ENCODE measurements around the gene RASGRF1. TPM values are rescaled to one million over a fixed set of nuclear protein-coding genes. Genes with fewer than 3 reads are reported as not detected.
"Not testable (repeated sequence)": the region's sequence is repeated elsewhere in the genome, so short reads cannot be mapped to it uniquely, and the experiment has no call there.

Gene RASGRF1
- total and polyA plus RNA-seq, 4 donors = 0.13 to 0.15 TPM; not detected in 2

DNA sequence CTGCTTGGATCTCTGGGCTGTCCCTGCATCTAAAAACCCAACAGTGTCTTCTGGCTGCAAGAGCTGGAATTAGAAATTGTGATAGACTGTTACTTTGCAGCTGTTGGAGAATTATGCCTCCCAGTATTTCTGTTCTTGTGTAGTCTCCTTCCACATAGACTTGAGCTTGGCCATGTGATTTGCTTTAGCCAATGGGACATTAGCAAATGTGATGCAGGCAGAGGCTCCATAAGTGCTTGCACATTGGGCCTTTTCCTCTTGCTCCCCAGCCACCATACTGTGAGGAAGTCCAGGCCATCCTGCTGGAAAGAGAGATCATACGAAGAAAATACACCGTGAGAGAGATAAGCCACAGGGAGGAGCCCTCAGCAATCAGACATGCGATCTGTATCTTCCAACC lies 33.8 kb upstream of the RASGRF1 start:
- WGBS, 2 donors = 45 to 47% methylated on average over 3 of the region's 3 CpGs
- ATAC-seq (ENCODE audit: low FRiP score) = no peak
- DNase-seq = no peak
- Histone ChIP-seq H3K27ac (ENCODE audit: low read depth in 1 of 2, low read length in 2 of 2) (no peak overlapping the region), H3K9me3 (ENCODE audit: control insufficient read depth, low read length) (peaks cover 4% of the 10 kb centered on the region), H3K36me3 (ENCODE audit: control insufficient read depth in 1 of 2, insufficient read depth in 2 of 2, low read length in 1 of 2) (no peaks in the 10 kb centered on the region), H3K4me1 (ENCODE audit: control insufficient read depth in 1 of 2, insufficient read depth in 2 of 2, low read length in 2 of 2) (no peaks in the 10 kb centered on the region), H3K4me3 (ENCODE audit: low read length in 2 of 2) (no peak overlapping the region), H3K27me3 (ENCODE audit: control insufficient read depth in 1 of 2, insufficient read depth in 2 of 2, low read length in 1 of 2) (no peaks in the 10 kb centered on the region)
- intact Hi-C loops (cut with DNase I) = no loop called here

DNA sequence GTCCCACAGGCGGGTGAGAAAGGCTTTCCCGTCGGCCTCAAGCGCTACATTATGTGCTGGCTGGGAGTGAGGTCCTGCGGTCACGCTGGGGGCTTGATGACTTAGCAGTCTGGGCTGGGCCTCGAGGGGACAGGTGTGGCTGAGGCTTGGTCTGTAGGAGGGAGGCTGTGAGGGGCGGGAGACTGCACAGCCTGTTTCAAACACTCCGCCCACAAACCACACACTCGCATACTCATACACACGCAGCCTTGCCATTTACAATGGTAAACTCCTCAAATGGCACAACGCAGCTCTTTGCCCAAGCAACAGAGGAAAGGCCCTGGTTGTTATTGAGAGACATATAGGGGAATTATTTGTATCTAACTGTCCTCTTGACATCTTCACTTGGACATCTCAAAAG lies 32.4 kb upstream of the RASGRF1 start:
- Histone ChIP-seq H3K4me3 (ENCODE audit: low read length in 2 of 2) (no peak overlapping the region), H3K9me3 (ENCODE audit: control insufficient read depth, low read length) (peaks cover 2% of the 10 kb centered on the region), H3K27me3 (ENCODE audit: control insufficient read depth in 1 of 2, insufficient read depth in 2 of 2, low read length in 1 of 2) (no peaks in the 10 kb centered on the region), H3K36me3 (ENCODE audit: control insufficient read depth in 1 of 2, insufficient read depth in 2 of 2, low read length in 1 of 2) (no peaks in the 10 kb centered on the region), H3K27ac (ENCODE audit: low read depth in 1 of 2, low read length in 2 of 2) (no peak overlapping the region), H3K4me1 (ENCODE audit: control insufficient read depth in 1 of 2, insufficient read depth in 2 of 2, low read length in 2 of 2) (no peaks in the 10 kb centered on the region)
- DNase-seq (no peak), ATAC-seq (ENCODE audit: low FRiP score) (no peak)
- intact Hi-C loops (cut with DNase I) = no loop called here
- WGBS, 2 donors = 78 to 83% methylated on average over 12 of the region's 12 CpGs

DNA sequence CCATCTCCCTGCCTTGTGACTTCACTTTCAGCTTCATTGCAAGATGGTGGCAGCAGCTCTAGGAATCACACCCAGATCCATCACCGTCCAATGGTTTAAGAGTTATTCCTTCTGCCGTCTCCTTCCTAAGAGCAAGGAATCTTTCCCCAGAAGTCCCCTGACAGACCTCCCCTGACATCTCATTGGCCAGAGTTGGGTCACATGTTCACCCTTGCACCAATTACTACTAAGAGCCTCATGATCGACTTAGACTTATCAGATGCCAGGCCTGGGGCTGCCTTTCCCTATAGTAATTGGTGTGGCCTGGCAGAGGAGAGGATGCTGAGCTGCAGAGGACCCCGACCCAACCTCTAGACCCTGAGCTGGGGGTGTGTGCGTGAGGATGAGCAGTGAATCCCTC lies 31.8 kb upstream of the RASGRF1 start:
- peaks cover 2% of the 10 kb centered on the region for H3K9me3 ChIP-seq (ENCODE audit: control insufficient read depth, low read length)
- intact Hi-C loops (cut with DNase I) = no loop called here
- no peaks in the 10 kb centered on the region for H3K4me1 ChIP-seq (ENCODE audit: control insufficient read depth in 1 of 2, insufficient read depth in 2 of 2, low read length in 2 of 2)
- no peak for DNase-seq
- WGBS, 2 donors = 82 to 83% methylated on average over 5 of the region's 5 CpGs
- H3K27ac ChIP-seq (ENCODE audit: low read depth in 1 of 2, low read length in 2 of 2) = no peak overlapping the region
- no peaks in the 10 kb centered on the region for H3K27me3 ChIP-seq (ENCODE audit: control insufficient read depth in 1 of 2, insufficient read depth in 2 of 2, low read length in 1 of 2)
- no peak overlapping the region for H3K4me3 ChIP-seq (ENCODE audit: low read length in 2 of 2)
- no peaks in the 10 kb centered on the region for H3K36me3 ChIP-seq (ENCODE audit: control insufficient read depth in 1 of 2, insufficient read depth in 2 of 2, low read length in 1 of 2)
- ATAC-seq (ENCODE audit: low FRiP score) = no peak

DNA sequence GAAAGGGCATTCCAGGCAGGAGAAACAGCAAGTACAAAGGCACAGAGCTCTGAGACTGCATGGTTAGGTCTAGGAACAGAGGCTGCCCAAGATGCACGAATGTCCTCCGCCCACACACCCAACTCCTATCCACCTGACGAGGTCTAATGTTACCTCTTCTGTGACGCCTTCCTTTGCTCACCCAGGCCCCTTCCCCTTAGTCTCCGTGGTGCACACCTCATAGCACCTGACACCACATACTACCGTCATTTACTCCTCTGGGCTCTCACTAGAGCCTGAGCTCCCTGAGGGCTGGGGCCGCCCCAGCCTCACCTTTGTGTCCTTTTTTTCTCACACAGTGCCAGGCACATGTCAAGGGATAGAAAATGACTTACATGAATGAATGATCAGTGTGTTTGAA lies 31.0 kb upstream of the RASGRF1 start:
- ATAC-seq (ENCODE audit: low FRiP score) (no peak), DNase-seq (no peak)
- H3K27me3 ChIP-seq (ENCODE audit: control insufficient read depth in 1 of 2, insufficient read depth in 2 of 2, low read length in 1 of 2) = no peaks in the 10 kb centered on the region
- H3K4me1 ChIP-seq (ENCODE audit: control insufficient read depth in 1 of 2, insufficient read depth in 2 of 2, low read length in 2 of 2) = no peaks in the 10 kb centered on the region
- WGBS, 2 donors = 83 to 84% methylated on average over 7 of the region's 7 CpGs
- no peaks in the 10 kb centered on the region for H3K36me3 ChIP-seq (ENCODE audit: control insufficient read depth in 1 of 2, insufficient read depth in 2 of 2, low read length in 1 of 2)
- H3K27ac ChIP-seq (ENCODE audit: low read depth in 1 of 2, low read length in 2 of 2) = no peak overlapping the region
- intact Hi-C loops (cut with DNase I) = no loop called here
- H3K4me3 ChIP-seq (ENCODE audit: low read length in 2 of 2) = no peak overlapping the region
- H3K9me3 ChIP-seq (ENCODE audit: control insufficient read depth, low read length) = peaks cover 2% of the 10 kb centered on the region

DNA sequence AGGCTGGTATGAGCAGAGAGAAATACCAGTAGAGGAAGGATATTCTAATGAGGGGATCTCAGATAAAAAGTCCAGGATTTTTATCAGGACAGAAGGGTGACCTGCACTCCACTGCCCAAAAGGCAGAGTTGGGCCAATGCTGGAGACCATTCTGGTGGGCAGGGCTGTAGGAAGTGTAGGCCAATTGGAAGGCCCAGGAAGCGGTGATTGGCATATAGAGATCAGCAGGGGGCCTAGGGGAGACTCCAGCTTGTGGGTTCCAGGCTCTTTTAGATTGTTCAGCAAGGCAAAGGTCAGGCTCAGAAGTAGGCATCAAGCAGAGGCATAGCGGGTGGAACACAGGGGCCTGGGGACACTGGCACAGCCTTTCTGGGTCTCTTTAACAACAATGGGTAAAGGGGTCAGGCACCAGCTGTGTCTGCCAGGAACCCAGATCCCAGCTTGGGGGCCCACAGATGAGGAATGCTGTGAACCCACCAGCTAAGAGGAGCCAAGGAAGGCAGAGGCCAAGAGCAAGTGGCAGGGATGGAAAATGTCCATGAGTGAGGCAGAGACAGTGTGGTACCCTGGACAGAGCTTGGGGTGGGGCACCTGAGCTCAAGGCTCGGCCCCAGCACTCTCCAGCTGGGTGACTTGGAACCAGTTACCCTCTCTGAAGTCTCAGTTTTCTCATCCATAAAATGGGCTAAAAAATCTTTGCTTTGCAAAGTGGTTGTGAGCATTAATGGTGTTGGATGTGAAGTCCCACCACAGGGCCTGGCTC lies 27.0 kb upstream of the RASGRF1 start:
- Histone ChIP-seq H3K4me1 (ENCODE audit: control insufficient read depth in 1 of 2, insufficient read depth in 2 of 2, low read length in 2 of 2) (no peaks in the 10 kb centered on the region), H3K9me3 (ENCODE audit: control insufficient read depth, low read length) (peaks cover under 1% of the 10 kb centered on the region), H3K4me3 (ENCODE audit: low read length in 2 of 2) (no peak overlapping the region), H3K36me3 (ENCODE audit: control insufficient read depth in 1 of 2, insufficient read depth in 2 of 2, low read length in 1 of 2) (no peaks in the 10 kb centered on the region), H3K27me3 (ENCODE audit: control insufficient read depth in 1 of 2, insufficient read depth in 2 of 2, low read length in 1 of 2) (no peaks in the 10 kb centered on the region), H3K27ac (ENCODE audit: low read depth in 1 of 2, low read length in 2 of 2) (no peak overlapping the region)
- intact Hi-C loops (cut with DNase I) = no loop called here
- DNase-seq (peak in 1 of 2 donors; percentile 19), ATAC-seq (ENCODE audit: low FRiP score) (no peak)
- WGBS, 2 donors = 70 to 78% methylated on average over 3 of the region's 3 CpGs

DNA sequence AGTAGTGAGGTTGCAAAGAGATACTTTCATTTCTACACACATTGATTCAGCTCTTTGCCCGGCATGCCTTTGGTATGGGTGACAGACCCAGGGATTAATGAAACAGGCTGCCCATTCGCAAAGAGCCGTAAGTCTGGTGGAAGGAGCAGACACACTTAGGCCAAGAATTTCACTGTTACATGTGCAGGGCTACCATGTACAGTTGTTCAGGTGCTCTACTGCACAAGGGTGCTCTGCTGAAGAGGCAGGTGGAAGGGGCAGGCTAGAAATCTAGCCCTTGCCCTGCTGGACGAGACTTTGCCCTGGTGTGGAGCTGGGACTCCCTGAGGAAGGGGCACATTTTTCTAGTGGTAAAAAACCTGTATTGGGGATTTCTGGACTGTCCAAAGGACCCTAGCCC lies 26.2 kb upstream of the RASGRF1 start:
- H3K4me1 ChIP-seq (ENCODE audit: control insufficient read depth in 1 of 2, insufficient read depth in 2 of 2, low read length in 2 of 2) = no peaks in the 10 kb centered on the region
- no peaks in the 10 kb centered on the region for H3K36me3 ChIP-seq (ENCODE audit: control insufficient read depth in 1 of 2, insufficient read depth in 2 of 2, low read length in 1 of 2)
- ATAC-seq (ENCODE audit: low FRiP score) = no peak
- H3K27ac ChIP-seq (ENCODE audit: low read depth in 1 of 2, low read length in 2 of 2) = no peak overlapping the region
- no peaks in the 10 kb centered on the region for H3K27me3 ChIP-seq (ENCODE audit: control insufficient read depth in 1 of 2, insufficient read depth in 2 of 2, low read length in 1 of 2)
- intact Hi-C loops (cut with DNase I) = no loop called here
- WGBS, 2 donors = 93% methylated on average over 4 of the region's 4 CpGs
- no peak for DNase-seq
- H3K9me3 ChIP-seq (ENCODE audit: control insufficient read depth, low read length) = no peaks in the 10 kb centered on the region
- H3K4me3 ChIP-seq (ENCODE audit: low read length in 2 of 2) = no peak overlapping the region

DNA sequence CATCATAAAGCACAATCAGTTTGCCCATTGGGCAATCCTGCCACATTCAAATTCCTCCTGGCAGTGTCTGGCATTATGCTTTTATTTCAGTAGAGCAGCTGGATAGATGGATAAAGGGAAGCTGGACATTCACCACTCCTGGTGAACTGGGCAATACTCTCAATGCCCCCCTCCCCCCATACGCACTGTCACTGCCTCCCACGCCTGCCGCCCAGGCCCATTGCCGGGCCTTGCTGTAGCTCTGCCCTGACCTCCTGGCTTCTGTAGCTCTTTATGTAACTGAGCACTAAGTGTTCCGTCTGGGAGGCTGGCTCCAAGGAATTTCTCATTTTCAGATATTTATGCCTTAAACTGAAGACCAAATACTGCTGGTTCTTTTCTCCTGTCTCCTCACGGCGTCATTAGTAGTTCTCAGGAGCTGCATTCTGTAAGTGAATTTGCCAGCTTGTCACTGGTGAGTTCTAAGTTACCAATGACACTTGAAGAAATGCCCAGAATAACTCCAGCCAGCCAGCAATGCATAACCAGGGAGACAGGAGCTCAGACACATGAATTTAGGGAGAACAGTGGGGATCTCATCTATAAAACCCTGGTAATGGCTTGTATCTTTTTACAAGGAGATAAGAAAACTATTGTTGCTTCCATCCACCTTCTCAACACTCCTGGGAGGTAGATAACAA lies 25.5 kb upstream of the RASGRF1 start:
- H3K4me3 ChIP-seq (ENCODE audit: low read length in 2 of 2) = no peak overlapping the region
- no peak overlapping the region for H3K27ac ChIP-seq (ENCODE audit: low read depth in 1 of 2, low read length in 2 of 2)
- H3K27me3 ChIP-seq (ENCODE audit: control insufficient read depth in 1 of 2, insufficient read depth in 2 of 2, low read length in 1 of 2) = no peaks in the 10 kb centered on the region
- no peaks in the 10 kb centered on the region for H3K9me3 ChIP-seq (ENCODE audit: control insufficient read depth, low read length)
- ATAC-seq (ENCODE audit: low FRiP score) (no peak), DNase-seq (no peak)
- H3K4me1 ChIP-seq (ENCODE audit: control insufficient read depth in 1 of 2, insufficient read depth in 2 of 2, low read length in 2 of 2) = no peaks in the 10 kb centered on the region
- intact Hi-C loops (cut with DNase I) = no loop called here
- 41 to 48% methylated on average over 7 of the region's 7 CpGs for WGBS, 2 donors
- H3K36me3 ChIP-seq (ENCODE audit: control insufficient read depth in 1 of 2, insufficient read depth in 2 of 2, low read length in 1 of 2) = no peaks in the 10 kb centered on the region

DNA sequence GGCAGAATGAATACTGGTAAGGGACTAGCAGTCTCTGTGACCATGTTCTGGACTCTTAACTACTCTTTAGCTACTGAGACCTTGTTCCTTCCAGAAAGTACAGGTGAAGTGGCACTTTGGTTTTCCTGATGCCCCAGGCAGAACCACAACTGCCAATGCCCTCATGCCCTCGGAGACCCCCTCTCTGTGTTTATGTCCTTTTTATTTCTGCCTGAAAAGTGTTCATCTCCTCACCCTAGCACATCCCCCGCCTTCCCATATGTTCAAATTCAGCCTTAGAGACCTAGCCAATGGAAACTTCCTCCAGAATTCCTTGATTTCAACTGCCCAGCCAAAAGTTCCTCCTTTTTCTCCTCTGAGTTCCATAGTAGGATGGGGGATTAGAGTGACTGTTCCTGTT lies 23.3 kb upstream of the RASGRF1 start:
- H3K9me3 ChIP-seq (ENCODE audit: control insufficient read depth, low read length) = no peaks in the 10 kb centered on the region
- ATAC-seq (ENCODE audit: low FRiP score) (no peak), DNase-seq (no peak)
- intact Hi-C loops (cut with DNase I) = no loop called here
- H3K4me1 ChIP-seq (ENCODE audit: control insufficient read depth in 1 of 2, insufficient read depth in 2 of 2, low read length in 2 of 2) = no peaks in the 10 kb centered on the region
- no peaks in the 10 kb centered on the region for H3K27me3 ChIP-seq (ENCODE audit: control insufficient read depth in 1 of 2, insufficient read depth in 2 of 2, low read length in 1 of 2)
- no peak overlapping the region for H3K4me3 ChIP-seq (ENCODE audit: low read length in 2 of 2)
- H3K36me3 ChIP-seq (ENCODE audit: control insufficient read depth in 1 of 2, insufficient read depth in 2 of 2, low read length in 1 of 2) = no peaks in the 10 kb centered on the region
- 71 to 77% methylated on average over 2 of the region's 2 CpGs for WGBS, 2 donors
- no peak overlapping the region for H3K27ac ChIP-seq (ENCODE audit: low read depth in 1 of 2, low read length in 2 of 2)

DNA sequence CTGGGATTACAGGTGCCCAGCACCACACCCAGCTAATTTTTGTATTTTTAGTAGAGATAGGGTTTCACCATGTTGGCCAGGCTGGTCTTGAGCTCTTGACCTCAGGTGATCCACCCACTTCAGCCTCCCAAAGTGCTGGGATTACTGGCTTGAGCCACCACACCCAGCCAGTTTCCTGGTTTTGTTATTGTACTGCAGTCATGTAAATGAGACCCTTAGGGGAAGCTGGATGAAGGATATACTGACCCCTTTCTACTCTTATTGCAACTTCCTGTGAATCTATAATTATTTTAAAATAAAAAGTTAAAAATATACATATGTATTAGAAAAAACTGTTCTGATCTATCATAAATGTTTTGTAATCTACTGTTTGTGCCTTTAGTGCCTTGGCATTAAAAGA lies 20.8 kb upstream of the RASGRF1 start:
- not testable (repeated sequence) for DNase-seq

More for the DNA sequence above, 20.8 kb upstream of the RASGRF1 start:
- H3K9me3 ChIP-seq (ENCODE audit: control insufficient read depth, low read length); intact Hi-C loops (cut with DNase I); H3K36me3 ChIP-seq (ENCODE audit: control insufficient read depth in 1 of 2, insufficient read depth in 2 of 2, low read length in 1 of 2); H3K27me3 ChIP-seq (ENCODE audit: control insufficient read depth in 1 of 2, insufficient read depth in 2 of 2, low read length in 1 of 2); H3K27ac ChIP-seq (ENCODE audit: low read depth in 1 of 2, low read length in 2 of 2); H3K4me1 ChIP-seq (ENCODE audit: control insufficient read depth in 1 of 2, insufficient read depth in 2 of 2, low read length in 2 of 2); ATAC-seq (ENCODE audit: low FRiP score); H3K4me3 ChIP-seq (ENCODE audit: low read length in 2 of 2): not testable (repeated sequence)

Data from aorta (tissue), 5 donors.